T follicular helper cell (primary cell): Measurements from ENCODE around the gene KANK2.
"Not testable (repeated sequence)": the region's sequence is repeated elsewhere in the genome, so short reads cannot be mapped to it uniquely, and the experiment has no call there.

Experiments used
- DNase-seq: peaks from one replicate; pipeline ENCODE4 v3.0.0-alpha.2; 2020; ENCODE audit warnings: low read depth

Gene KANK2

GRCh38 chr19:11172576-11172975 is 24.8 kb downstream of the KANK2 start:
- no peak for DNase-seq

GRCh38 chr19:11171144-11171543 is 26.2 kb downstream of the KANK2 start:
- no peak for DNase-seq

- no peak for DNase-seq
Observed at GRCh38 chr19:11169896-11170678, 27.3 kb downstream of the KANK2 start.

GRCh38 chr19:11168568-11168967 is 28.8 kb downstream of the KANK2 start:
- DNase-seq = no peak

GRCh38 chr19:11166281-11167142 is 30.8 kb downstream of the KANK2 start:
- no peak for DNase-seq

- DNase-seq = no peak
Observed at GRCh38 chr19:11165486-11166030, 31.8 kb downstream of the KANK2 start.

GRCh38 chr19:11164879-11165406 is 32.4 kb downstream of the KANK2 start:
- no peak for DNase-seq

GRCh38 chr19:11164296-11164695 is 33.0 kb downstream of the KANK2 start:
- no peak for DNase-seq

GRCh38 chr19:11160440-11160768 is 36.9 kb downstream of the KANK2 start:
- not testable (repeated sequence) for DNase-seq

- DNase-seq = no peak
Observed at GRCh38 chr19:11159598-11160439, 37.5 kb downstream of the KANK2 start.

- peak; percentile 77 for DNase-seq
Observed at GRCh38 chr19:11155373-11156120, 41.8 kb downstream of the KANK2 start, which contains the start of gene SPC24. TSS of gene SPC24 (minus strand) at chr19:11155782. CDS start at chr19:11155776, 6 bp downstream.

- DNase-seq = no peak
Observed at GRCh38 chr19:11154683-11155047, 42.7 kb downstream of the KANK2 start.

GRCh38 chr19:11152318-11153062 is 44.9 kb downstream of the KANK2 start:
- no peak for DNase-seq

GRCh38 chr19:11151181-11151580 is 46.2 kb downstream of the KANK2 start:
- no peak for DNase-seq

- DNase-seq = no peak
Observed at GRCh38 chr19:11148001-11148400, 49.3 kb downstream of the KANK2 start.

- DNase-seq = no peak
Observed at GRCh38 chr19:11145536-11145924, 51.8 kb downstream of the KANK2 start.

GRCh38 chr19:11142528-11143171 is 54.7 kb downstream of the KANK2 start:
- DNase-seq = no peak

- DNase-seq = no peak
Observed at GRCh38 chr19:11141937-11142527, 55.3 kb downstream of the KANK2 start.

- no peak for DNase-seq
Observed at GRCh38 chr19:11140896-11141295, 56.4 kb downstream of the KANK2 start.
